Glutamatergic neuron (in vitro differentiated cells): ENCODE results near the gene AMH. TPM values are rescaled to one million over a fixed set of nuclear protein-coding genes. Genes with fewer than 3 reads are reported as not detected.

Experiments used
- DNase-seq: peaks from one replicate; pipeline ENCODE4 v3.0.0; 2022
- H3K27ac Mint-ChIP-seq: one replicate; pipeline ENCODE4 v1.8.0; 2020; ENCODE audit warnings: mild to moderate bottlenecking, mixed read lengths, inconsistent platforms; ENCODE audit not compliant: unreplicated experiment
- H3K27me3 Mint-ChIP-seq: one replicate; pipeline ENCODE4 v1.8.0; 2020; ENCODE audit warnings: mild to moderate bottlenecking, moderate library complexity, mixed read lengths, inconsistent platforms; ENCODE audit not compliant: unreplicated experiment
- H3K36me3 Mint-ChIP-seq: one replicate; pipeline ENCODE4 v1.8.0; 2020; ENCODE audit warnings: mild to moderate bottlenecking, mixed read lengths, inconsistent platforms; ENCODE audit not compliant: unreplicated experiment
- H3K4me1 Mint-ChIP-seq: one replicate; pipeline ENCODE4 v1.8.0; 2020; ENCODE audit warnings: mild to moderate bottlenecking, low read depth, mixed read lengths, inconsistent platforms; ENCODE audit not compliant: unreplicated experiment
- H3K4me3 Mint-ChIP-seq: one replicate; pipeline ENCODE4 v1.8.0; 2020; ENCODE audit warnings: mild to moderate bottlenecking, mixed read lengths, inconsistent platforms; ENCODE audit not compliant: unreplicated experiment
- H3K9me3 Mint-ChIP-seq: one replicate; pipeline ENCODE4 v1.8.0; 2020; ENCODE audit warnings: mild to moderate bottlenecking, moderate library complexity, mixed read lengths, inconsistent platforms; ENCODE audit not compliant: unreplicated experiment
- CTCF ChIP-seq: fragments of 200-600 bp; sonication (generic); IDR thresholded peaks from one replicate; pipeline ENCODE4 v1.5.0; 2021; ENCODE audit not compliant: partially characterized antibody, unreplicated experiment
- total RNA-seq: library from RNA; stranded (reverse); fragmentation: NEBNext Ultra II Directional; extraction: Animal tissue kit (Norgen Biotek cat#: 25700); gene quantifications from one replicate; pipeline ENCODE4 v1.2.1, GENCODE V29; 2021; ENCODE audit not compliant: unreplicated experiment

Gene AMH
- total RNA-seq, 1 donor from 2014 or later = 11.0 TPM

- DNase-seq = no peak
Measured at GRCh38 chr19:2275588-2276428, 26.7 kb downstream of the AMH start.

GRCh38 chr19:2276429-2276986, 27.4 kb downstream of the AMH start:
- DNase-seq = no peak
- peaks cover 13% of the 10 kb centered on the region for H3K4me1 Mint-ChIP-seq
- no peak overlapping the region for H3K27ac Mint-ChIP-seq
- H3K9me3 Mint-ChIP-seq = peaks cover 20% of the 10 kb centered on the region
- no peak overlapping the region for H3K4me3 Mint-ChIP-seq
- no peak for TF ChIP-seq CTCF
- no peaks in the 10 kb centered on the region for H3K36me3 Mint-ChIP-seq
- peaks cover 6% of the 10 kb centered on the region for H3K27me3 Mint-ChIP-seq

More at GRCh38 chr19:2275588-2276428, 26.7 kb downstream of the AMH start:
- peaks cover 8% of the 10 kb centered on the region for H3K27me3 Mint-ChIP-seq
- TF ChIP-seq CTCF = no peak
- H3K36me3 Mint-ChIP-seq = no peaks in the 10 kb centered on the region
- H3K9me3 Mint-ChIP-seq = peaks cover 21% of the 10 kb centered on the region
- no peak overlapping the region for H3K4me3 Mint-ChIP-seq
- no peak overlapping the region for H3K27ac Mint-ChIP-seq
- peaks cover 13% of the 10 kb centered on the region for H3K4me1 Mint-ChIP-seq

- no peak overlapping the region for H3K27ac Mint-ChIP-seq
- peaks cover 15% of the 10 kb centered on the region for H3K9me3 Mint-ChIP-seq
- no peaks in the 10 kb centered on the region for H3K36me3 Mint-ChIP-seq
- DNase-seq = no peak
- H3K4me3 Mint-ChIP-seq = peak overlapping the region; percentile 30
- H3K27me3 Mint-ChIP-seq = peaks cover 6% of the 10 kb centered on the region
- no peak for TF ChIP-seq CTCF
- peaks cover 10% of the 10 kb centered on the region for H3K4me1 Mint-ChIP-seq
Measured at GRCh38 chr19:2277138-2277537, 28.0 kb downstream of the AMH start.

- Mint-ChIP-seq H3K27me3 (peaks cover 9% of the 10 kb centered on the region), H3K36me3 (no peaks in the 10 kb centered on the region), H3K27ac (no peak overlapping the region), H3K4me3 (no peak overlapping the region), H3K9me3 (peaks cover 13% of the 10 kb centered on the region), H3K4me1 (peaks cover 6% of the 10 kb centered on the region)
- no peak for TF ChIP-seq CTCF
- no peak for DNase-seq
Measured at GRCh38 chr19:2278459-2279158, 29.5 kb downstream of the AMH start.
